IPS-11a (cell line): ENCODE data around the gene EXOC3L1.
A peak's percentile ranks its signal among the peaks of the same experiment; 100 is the strongest.

ENCODE experiments used
- H3K4me3 ChIP-seq: one replicate; pipeline ENCODE4 v1.5.1; 2013; ENCODE audit warnings: low read depth, low read length, control low read depth

The EXOC3L1 gene

DNA sequence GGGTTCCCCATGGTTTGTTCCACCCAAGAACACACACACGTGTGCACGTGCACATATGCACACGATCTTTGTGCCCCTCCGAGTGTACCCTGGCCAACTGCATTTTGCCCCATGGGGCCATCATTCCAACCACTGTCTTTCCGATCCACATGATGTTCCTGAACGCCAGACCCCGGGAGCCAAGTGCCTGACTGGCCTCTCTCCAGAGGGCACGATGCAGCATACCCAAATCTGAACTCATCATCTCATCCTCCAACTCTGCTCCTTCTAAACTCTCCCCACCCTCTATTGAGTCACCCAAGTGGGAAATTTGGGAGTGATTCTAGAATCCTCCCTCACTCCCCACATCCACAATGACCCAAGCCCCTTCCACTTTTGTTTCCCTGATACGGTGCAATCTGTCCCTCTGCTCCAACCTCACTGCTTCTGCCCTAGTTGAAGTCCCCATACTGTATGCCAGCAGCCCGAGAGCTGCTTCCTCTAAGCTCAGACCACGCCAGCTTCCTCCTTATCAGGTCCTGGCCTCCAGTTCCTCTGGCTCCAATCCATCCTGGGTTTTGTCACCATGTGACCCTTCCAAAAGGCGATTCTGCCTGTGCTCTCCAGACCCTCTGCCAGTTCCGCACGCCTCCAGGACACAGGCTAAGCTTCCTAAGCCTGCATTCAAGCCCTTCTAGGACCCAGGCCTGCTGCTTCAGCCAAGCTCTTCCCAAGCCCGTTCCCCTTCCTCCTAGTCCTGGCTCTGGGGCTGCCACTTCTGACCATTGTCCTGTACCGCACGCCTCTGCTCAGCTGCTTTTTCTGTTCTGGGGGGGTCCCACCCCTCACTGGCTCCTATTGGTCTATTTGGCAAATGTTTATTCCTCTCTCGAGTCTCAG is 26.9 kb upstream of the EXOC3L1 start:
- no peak overlapping the region for H3K4me3 ChIP-seq

DNA sequence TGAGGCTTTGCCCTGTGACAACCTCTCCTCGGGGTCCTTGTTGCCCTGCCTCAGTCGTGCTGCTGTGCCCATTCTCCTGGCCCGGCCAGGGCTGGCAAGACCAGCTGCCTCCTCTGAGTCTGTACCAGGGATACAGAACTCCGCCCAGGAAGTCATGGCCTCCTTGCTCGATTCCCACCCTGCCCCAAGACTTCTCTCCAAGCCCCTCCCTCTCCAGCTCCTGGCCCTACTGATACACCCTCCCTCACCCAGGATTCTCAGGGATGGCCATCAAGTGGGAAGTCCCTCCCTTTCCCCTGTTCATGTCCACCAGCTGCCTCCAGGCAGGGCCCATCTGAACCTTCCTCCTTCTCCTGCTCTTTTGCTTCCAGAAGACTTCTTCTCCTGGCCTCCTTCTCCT is 25.8 kb upstream of the EXOC3L1 start:
- no peak overlapping the region for H3K4me3 ChIP-seq

- H3K4me3 ChIP-seq = no peak overlapping the region
Measured at GRCh38 chr16:67213197-67214019, 23.5 kb upstream of the EXOC3L1 start.

DNA sequence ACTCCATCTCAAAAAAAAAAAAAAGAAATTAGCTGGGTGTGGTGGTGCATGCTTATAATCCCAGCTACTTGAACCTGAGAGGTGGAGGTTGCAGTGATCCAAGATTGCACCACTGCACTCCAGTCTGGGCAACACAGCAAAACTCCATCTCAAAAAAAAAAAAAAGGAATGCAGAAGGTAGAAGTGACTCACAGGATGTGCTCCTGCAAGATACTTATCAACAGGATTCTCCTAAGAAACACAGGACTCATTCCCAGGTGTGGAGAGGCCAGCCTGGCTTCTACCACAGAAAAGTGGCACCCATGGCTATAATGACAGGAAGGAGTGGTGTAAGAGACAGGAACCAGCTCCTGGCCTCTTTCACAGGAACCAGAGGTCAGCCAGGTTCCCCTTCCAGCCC is 22.8 kb upstream of the EXOC3L1 start:
- H3K4me3 ChIP-seq = no peak overlapping the region

- no peak overlapping the region for H3K4me3 ChIP-seq
Measured at GRCh38 chr16:67211674-67212073, 21.7 kb upstream of the EXOC3L1 start.

DNA sequence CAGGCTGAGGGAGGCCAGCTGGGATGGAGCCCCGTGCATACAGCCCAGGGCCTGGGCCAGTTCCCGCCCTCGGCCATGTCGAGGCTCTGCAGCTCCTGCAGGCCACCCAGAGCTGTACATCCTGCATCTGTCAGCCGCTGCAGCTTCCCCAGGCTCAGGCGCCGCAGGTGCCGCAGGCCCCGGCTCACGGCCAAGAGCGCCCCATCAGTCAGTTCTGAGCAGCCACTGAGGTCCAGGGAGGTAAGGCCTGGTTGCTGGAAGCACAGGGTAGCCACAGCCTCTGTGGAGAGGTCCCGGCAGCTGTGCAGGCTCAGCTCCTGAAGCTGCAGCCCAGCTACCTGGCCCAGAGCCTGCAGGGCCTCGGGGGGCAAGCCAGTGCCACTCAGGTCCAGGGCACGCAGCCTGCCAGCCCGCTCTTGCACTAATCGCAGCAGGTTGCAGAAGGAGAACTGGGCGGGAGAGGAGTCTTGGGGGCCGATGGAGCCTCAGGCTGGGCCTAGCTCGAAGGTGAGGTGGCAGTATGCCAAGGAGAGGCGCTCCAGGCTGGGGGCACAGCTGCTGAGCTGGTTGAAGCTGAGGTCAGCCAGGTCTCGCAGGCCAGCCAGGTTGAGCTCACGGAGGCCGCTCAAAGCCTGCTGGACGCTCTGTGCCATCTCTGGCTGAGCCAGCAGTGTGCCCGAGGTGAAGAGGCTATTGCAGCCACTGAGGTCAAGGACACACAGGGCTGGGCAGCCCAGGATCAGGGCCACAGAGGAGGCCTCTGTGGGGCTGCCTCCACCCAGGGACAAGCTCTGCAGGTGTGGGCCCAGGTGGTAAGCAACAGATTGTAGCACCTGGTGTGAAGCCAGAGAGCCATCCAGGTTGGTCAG is 20.4 kb upstream of the EXOC3L1 start:
- no peak overlapping the region for H3K4me3 ChIP-seq

DNA sequence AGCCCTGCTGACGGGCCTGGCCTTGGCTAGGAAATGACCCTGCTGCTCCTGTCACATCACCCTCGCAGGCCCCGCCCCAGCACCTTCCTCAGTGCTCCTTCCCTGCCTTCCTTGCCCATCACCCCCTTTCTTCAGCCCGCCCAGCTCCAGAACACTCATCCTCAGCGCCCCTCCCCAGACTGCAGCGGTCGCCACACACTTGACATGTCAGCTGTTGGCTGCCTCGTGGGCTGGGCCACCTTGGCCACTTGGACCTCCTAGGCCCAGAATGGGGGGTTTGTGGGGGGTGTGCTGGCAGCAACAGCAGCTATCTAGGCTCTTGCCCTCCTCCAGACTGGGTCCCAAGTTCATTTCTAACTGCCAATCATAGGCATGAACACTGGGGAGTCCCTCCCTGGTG is 19.6 kb upstream of the EXOC3L1 start:
- H3K4me3 ChIP-seq = no peak overlapping the region

DNA sequence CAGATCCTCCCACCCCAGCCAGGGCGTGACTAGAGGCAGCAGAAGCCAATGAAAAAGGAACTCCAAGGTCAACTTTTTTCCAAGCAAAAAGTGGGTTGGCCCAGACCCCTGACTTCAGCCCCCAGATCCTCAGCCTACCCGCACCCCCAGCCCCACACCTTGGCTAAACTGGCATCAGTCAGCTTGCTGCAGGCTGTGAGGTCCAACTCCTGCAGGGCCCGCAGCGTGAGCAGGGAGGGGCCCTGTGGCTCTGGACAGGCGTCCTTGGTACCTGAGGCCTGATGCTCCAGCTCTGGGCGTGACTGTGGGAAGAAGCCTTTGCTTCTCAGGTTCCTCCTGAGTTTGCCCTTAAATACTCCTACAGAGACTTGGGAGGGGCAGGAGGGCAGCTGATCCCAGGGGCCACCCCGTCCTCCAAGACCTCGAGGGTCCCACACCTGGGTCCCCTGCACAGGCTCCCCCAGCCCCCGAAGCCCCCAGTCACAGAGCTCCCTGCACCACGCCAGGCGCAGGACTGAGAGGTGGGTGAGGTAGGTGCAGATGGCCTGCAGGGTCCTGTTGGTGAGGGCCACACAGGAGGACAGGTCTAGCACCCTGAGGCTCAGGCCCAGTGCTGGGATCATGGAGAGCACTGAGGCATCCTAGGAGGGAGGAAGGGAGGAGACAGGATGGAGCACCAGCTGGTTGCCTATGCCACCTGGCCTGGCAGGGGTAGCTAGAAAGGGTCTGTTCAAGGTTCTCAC is 18.4 kb upstream of the EXOC3L1 start:
- H3K4me3 ChIP-seq = no peak overlapping the region

GRCh38 chr16:67207249-67208091 is 17.5 kb upstream of the EXOC3L1 start:
- no peak overlapping the region for H3K4me3 ChIP-seq

DNA sequence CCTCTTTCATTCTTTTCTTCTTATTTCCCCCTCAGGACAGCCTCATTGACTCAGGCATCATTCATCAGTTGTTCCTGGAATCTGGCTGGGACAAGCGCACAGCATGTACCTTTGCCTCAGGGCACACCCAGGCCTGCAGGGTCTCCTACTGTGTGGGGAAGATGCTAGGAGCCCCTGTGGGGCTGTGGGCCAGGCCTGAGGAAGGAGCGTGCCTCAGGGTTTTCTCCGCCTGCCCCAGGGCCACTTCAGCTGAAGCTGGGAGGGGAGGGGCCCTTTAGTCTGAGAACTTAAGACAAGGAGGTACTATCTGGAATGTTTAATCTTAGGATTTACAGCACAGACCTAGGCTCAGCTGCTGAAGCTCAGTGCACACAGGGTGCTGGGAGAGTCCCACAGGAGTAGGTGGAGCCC is 16.9 kb upstream of the EXOC3L1 start:
- no peak overlapping the region for H3K4me3 ChIP-seq

DNA sequence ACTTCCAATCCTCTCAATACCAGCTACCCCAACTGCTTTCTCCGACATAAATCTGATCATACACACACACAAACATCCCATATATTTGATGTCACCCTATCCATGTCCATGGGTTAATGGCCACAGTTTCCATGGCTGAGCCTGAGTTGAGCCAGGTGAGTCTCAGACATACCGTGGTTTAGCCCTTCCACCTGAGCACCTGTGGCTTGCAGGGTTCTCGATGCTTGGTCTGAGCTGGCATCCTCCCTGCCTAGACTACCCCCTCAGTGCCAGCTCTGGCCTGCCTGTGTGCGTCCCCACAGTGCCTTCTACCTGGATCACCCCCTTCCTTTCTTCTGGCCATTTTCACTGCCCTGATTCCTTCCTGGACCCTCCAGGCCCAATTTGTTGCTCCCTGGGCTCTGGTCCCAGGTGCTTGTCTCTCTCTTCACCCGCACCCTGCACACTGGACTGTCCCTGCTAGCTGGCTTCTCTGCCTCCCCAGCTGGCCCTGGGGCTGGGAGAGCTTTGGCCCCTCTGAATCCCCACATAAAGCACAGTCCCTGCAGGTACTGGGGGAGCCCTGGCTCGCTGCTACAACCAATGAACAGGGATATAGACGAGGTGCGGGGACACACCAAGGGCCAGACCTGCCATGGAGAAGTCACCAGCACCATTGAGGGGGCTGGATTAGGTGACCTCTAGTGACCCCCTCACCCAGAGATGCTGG is 16.3 kb upstream of the EXOC3L1 start:
- no peak overlapping the region for H3K4me3 ChIP-seq

GRCh38 chr16:67204076-67204475 is 14.1 kb upstream of the EXOC3L1 start:
- H3K4me3 ChIP-seq = no peak overlapping the region

- no peak overlapping the region for H3K4me3 ChIP-seq
Measured at GRCh38 chr16:67202956-67203493, 13.1 kb upstream of the EXOC3L1 start.

- no peak overlapping the region for H3K4me3 ChIP-seq
Measured at GRCh38 chr16:67202426-67202825, 12.5 kb upstream of the EXOC3L1 start.

DNA sequence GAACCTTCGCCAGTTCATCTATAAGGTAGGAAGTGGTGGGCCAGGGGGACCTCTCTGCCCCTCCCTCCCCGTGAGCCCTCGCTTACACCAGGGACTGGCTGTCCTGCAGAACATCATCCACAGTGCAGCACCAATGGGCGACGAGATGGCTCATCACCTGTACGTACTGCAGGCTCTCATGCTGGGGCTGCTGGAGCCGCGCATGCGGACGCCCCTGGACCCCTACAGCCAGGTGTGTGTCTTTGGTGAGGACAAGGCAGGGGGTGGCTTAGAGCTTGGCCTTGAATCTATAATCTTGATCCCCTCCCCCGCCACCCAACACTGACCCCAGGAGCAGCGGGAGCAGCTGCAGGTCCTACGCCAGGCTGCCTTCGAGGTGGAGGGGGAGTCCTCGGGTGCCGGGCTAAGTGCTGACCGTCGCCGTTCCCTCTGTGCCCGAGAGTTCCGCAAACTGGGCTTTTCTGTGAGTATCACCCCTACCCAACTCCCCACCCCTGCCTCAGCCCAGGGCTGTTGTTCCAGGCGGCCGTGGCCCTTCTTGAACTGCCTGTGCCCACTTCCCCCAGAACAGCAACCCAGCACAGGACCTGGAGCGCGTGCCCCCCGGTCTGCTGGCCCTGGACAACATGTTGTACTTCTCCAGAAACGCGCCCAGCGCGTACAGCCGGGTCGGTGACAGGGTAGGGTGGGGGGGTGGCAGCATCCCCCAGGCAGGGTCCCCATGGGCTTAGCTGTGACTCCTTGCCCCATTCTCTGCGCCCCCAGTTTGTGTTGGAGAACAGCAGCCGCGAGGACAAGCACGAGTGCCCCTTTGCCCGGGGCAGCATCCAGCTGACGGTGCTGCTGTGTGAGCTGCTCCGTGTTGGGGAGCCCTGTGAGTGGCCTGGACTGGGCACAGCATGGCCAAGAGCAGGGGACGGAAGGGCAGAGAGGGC is 11.7 kb upstream of the EXOC3L1 start:
- H3K4me3 ChIP-seq = no peak overlapping the region

DNA sequence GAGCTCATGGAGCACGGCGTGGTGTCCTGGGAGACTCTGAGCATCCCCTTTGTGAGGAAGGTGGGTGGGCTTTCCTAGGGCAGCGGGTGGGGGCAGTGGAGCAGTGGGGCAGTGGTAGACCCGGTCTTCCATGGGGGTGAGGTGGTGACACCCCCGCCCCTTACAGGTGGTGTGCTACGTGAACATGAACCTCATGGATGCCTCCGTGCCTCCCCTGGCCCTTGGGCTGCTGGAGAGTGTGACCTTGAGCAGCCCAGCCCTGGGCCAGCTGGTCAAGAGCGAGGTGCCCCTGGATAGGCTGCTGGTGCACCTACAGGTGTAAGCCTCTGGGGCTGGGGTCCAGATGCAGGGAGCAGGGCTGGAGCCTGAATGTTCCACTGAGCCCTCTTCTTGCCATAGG is 10.6 kb upstream of the EXOC3L1 start:
- H3K4me3 ChIP-seq = peak overlapping the region; percentile 6

DNA sequence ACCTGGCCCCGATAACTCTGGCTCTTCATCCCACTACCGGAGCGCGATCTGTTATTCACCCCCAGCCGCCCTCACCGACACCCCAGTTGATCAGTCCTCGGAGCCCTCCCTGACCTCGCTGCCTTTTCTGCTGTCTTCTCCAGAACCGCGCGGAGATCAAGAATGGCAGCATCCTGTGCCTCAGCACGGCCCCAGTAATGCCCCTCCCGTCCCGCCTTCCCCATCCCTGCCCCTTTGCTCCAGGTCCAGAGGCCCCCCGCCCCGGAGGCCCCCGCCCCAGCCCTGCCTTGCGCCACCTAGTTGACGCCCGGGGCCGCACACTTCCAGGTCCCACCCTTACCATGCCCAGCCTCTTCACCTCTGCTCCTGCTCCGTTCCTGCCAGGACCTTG is 9.9 kb upstream of the EXOC3L1 start:
- H3K4me3 ChIP-seq = peak overlapping the region; percentile 60
